Neural cell (in vitro differentiated cells): ENCODE measurements around the gene TMEM176B. TPM values are rescaled to one million over a fixed set of nuclear protein-coding genes. Genes with fewer than 3 reads are reported as not detected.

Source experiments
- H2AFZ ChIP-seq: fragments of 200-600, 300-800 bp; sonication (generic), shearing (Covaris generic); 2 replicates; pipeline ENCODE4 v1.6.0; 2014; ENCODE audit warnings: low read depth, mild to moderate bottlenecking, antibody characterized with exemption, low read length, moderate library complexity
- H3F3A ChIP-seq: fragments of 200-600 bp; shearing (Covaris generic); 2 replicates; pipeline ENCODE4 v1.6.1; 2016; ENCODE audit warnings: mild to moderate bottlenecking, moderate library complexity, mixed read lengths, antibody characterized with exemption, low read length; ENCODE audit not compliant: insufficient read depth, poor library complexity, severe bottlenecking
- H3K27ac ChIP-seq: fragments of 200-600, 300-800 bp; sonication (generic), shearing (Covaris generic); 2 replicates; pipeline ENCODE4 v1.5.1; 2014; ENCODE audit warnings: mild to moderate bottlenecking, low read length, moderate library complexity
- H3K27me3 ChIP-seq: fragments of 300-800, 200-600 bp; sonication (generic), shearing (Covaris generic); 2 replicates; pipeline ENCODE4 v1.6.0; 2014; ENCODE audit warnings: mild to moderate bottlenecking, low read depth, low read length, moderate library complexity; ENCODE audit not compliant: insufficient read depth
- H3K36me3 ChIP-seq: fragments of 300-800, 200-600 bp; sonication (generic), shearing (Covaris generic); 2 replicates; pipeline ENCODE4 v1.5.1; 2014; ENCODE audit warnings: mild to moderate bottlenecking, antibody characterized with exemption, low read length, moderate library complexity; ENCODE audit not compliant: insufficient read depth
- H3K4me2 ChIP-seq: fragments of 300-800, 200-600 bp; sonication (generic), shearing (Covaris generic); 2 replicates; pipeline ENCODE4 v1.6.0; 2014; ENCODE audit warnings: mild to moderate bottlenecking, low read length
- H3K4me3 ChIP-seq: fragments of 300-800, 200-600 bp; sonication (generic), shearing (Covaris generic); 2 replicates; pipeline ENCODE4 v1.5.1; 2014; ENCODE audit warnings: mild to moderate bottlenecking, low read length, moderate library complexity
- H3K79me2 ChIP-seq: fragments of 200-600 bp; shearing (Covaris generic); replicated peaks from 2 replicates; pipeline ENCODE4 v1.6.0; 2014; ENCODE audit warnings: mild to moderate bottlenecking, low read length, moderate library complexity; ENCODE audit not compliant: insufficient read depth
- H3K9ac ChIP-seq: fragments of 300-800, 200-600 bp; sonication (generic), shearing (Covaris generic); 2 replicates; pipeline ENCODE4 v1.6.1; 2016; ENCODE audit warnings: mild to moderate bottlenecking, low read length, mixed read lengths
- H3K9me2 ChIP-seq: fragments of 200-600 bp; shearing (Covaris generic); 2 replicates; pipeline ENCODE4 v1.6.1; 2016; ENCODE audit warnings: mild to moderate bottlenecking, low read length, mixed read lengths; ENCODE audit not compliant: insufficient read depth
- H3K9me3 ChIP-seq: fragments of 200-600, 300-800 bp; sonication (generic), shearing (Covaris generic); 2 replicates; pipeline ENCODE4 v1.6.1; 2016; ENCODE audit warnings: mild to moderate bottlenecking, mixed run types, low read length, moderate library complexity, mixed read lengths
- H4K20me1 ChIP-seq: fragments of 200-600 bp; shearing (Covaris generic); 2 replicates; pipeline ENCODE4 v1.6.1; 2016; ENCODE audit warnings: mild to moderate bottlenecking, mixed run types; ENCODE audit not compliant: insufficient read depth
- CTCF ChIP-seq: fragments of 450-650 bp; IDR thresholded peaks from 2 replicates; pipeline ENCODE4 v1.5.1; 2014; ENCODE audit warnings: antibody characterized with exemption, mild to moderate bottlenecking, moderate library complexity; ENCODE audit not compliant: poor library complexity, severe bottlenecking
- EP300 ChIP-seq: fragments of 450-650 bp; conservative IDR thresholded peaks from 2 replicates; pipeline ENCODE4 v1.6.1; 2014; ENCODE audit warnings: antibody characterized with exemption, mild to moderate bottlenecking, moderate library complexity; ENCODE audit not compliant: poor library complexity, severe bottlenecking
- EZH2 ChIP-seq: fragments of 200-600, 300-800 bp; shearing (Covaris generic), sonication (generic); IDR thresholded peaks from 2 replicates; pipeline ENCODE4 v1.6.1; 2014; ENCODE audit warnings: antibody characterized with exemption, low read length, borderline replicate concordance, mild to moderate bottlenecking; ENCODE audit not compliant: insufficient read depth, poor library complexity, severe bottlenecking
- MXI1 ChIP-seq: fragments of 450-650 bp; conservative IDR thresholded peaks from 2 replicates; pipeline ENCODE4 v1.6.1; 2014; ENCODE audit warnings: antibody characterized with exemption, mild to moderate bottlenecking; ENCODE audit not compliant: poor library complexity, severe bottlenecking
- POLR2AphosphoS5 ChIP-seq: IDR thresholded peaks from 2 replicates; pipeline ENCODE4 v1.6.1; 2012
- RAD21 ChIP-seq: fragments of 450-650 bp; conservative IDR thresholded peaks from 2 replicates; pipeline ENCODE4 v1.6.1; 2014; ENCODE audit warnings: antibody characterized with exemption, mild to moderate bottlenecking, moderate library complexity
- REST ChIP-seq: IDR thresholded peaks from 2 replicates; pipeline ENCODE4 v1.6.1; 2012; ENCODE audit warnings: borderline replicate concordance
- SMC3 ChIP-seq: fragments of 450-650 bp; conservative IDR thresholded peaks from 2 replicates; pipeline ENCODE4 v1.6.1; 2014; ENCODE audit warnings: antibody characterized with exemption, mild to moderate bottlenecking, moderate library complexity; ENCODE audit not compliant: poor library complexity
- TAF1 ChIP-seq: IDR thresholded peaks from 2 replicates; pipeline ENCODE4 v1.6.1; 2012; ENCODE audit warnings: low read depth
- polyA plus RNA-seq: library from polyadenylated mRNA; depleted of rRNA; stranded (reverse); fragments of >200 nt; gene quantifications from 2 replicates; pipeline ENCODE4 v1.2.3, GENCODE V29; 2014

The TMEM176B gene
- polyA plus RNA-seq, 1 donor from 2014 or later: 1.9 TPM

GRCh38 chr7:150830937-150831336 is 30.8 kb upstream of the TMEM176B start:
- Histone ChIP-seq H3K27me3 (no peaks in the 10 kb centered on the region), H2AFZ (no peak overlapping the region), H3K27ac (no peak overlapping the region), H3K9me2 (no peaks in the 10 kb centered on the region), H3K9ac (no peak overlapping the region), H3F3A (no peaks in the 10 kb centered on the region), H3K79me2 (no peaks in the 10 kb centered on the region), H4K20me1 (no peaks in the 10 kb centered on the region), H3K9me3 (no peaks in the 10 kb centered on the region), H3K36me3 (no peaks in the 10 kb centered on the region), H3K4me3 (no peak overlapping the region), H3K4me2 (no peak overlapping the region)
- TF ChIP-seq SMC3: no peak
- TF ChIP-seq MXI1: no peak
- no peak for TF ChIP-seq EZH2
- TF ChIP-seq TAF1: no peak
- TF ChIP-seq CTCF: no peak
- no peak for TF ChIP-seq REST
- no peak for TF ChIP-seq POLR2AphosphoS5
- TF ChIP-seq RAD21: no peak
- no peak for TF ChIP-seq EP300

DNA sequence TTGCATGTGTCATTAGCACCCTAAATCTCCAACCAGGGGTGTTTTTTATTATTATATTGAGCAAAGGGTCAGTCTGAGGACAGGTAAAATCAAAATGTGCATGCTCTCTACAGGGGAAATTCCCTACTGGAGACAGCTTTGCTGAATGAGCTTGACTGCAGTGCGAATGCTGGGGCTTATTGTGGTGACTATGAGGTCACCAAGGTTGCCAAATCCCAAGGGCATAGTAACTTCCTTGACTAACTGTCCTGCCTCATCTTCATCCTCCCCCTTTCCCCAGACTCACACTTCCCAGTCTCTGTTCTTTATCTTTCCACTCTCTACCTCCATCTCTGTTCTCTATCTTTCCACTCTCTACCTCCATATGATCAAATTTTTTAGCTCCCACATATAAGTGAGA is 29.3 kb upstream of the TMEM176B start:
- H3K4me2 ChIP-seq: no peak overlapping the region
- no peaks in the 10 kb centered on the region for H3K79me2 ChIP-seq
- no peaks in the 10 kb centered on the region for H3K9me2 ChIP-seq
- no peak overlapping the region for H3K27ac ChIP-seq
- no peaks in the 10 kb centered on the region for H4K20me1 ChIP-seq
- no peaks in the 10 kb centered on the region for H3K9me3 ChIP-seq
- no peaks in the 10 kb centered on the region for H3K27me3 ChIP-seq
- no peak overlapping the region for H3K4me3 ChIP-seq
- H3K9ac ChIP-seq: no peak overlapping the region
- no peaks in the 10 kb centered on the region for H3K36me3 ChIP-seq
- TF ChIP-seq TAF1 (no peak), POLR2AphosphoS5 (no peak), EP300 (no peak), SMC3 (no peak), REST (no peak), CTCF (no peak), EZH2 (no peak)
- no peaks in the 10 kb centered on the region for H3F3A ChIP-seq
- H2AFZ ChIP-seq: no peak overlapping the region
